K562 (cell line): ENCODE results near the gene SDCCAG8. TPM values are rescaled to one million over a fixed set of nuclear protein-coding genes. Genes with fewer than 3 reads are reported as not detected.

Source experiments
- ARID2 ChIP-seq: fragments of 450-650 bp; IDR thresholded peaks from 2 replicates; pipeline ENCODE4 v1.6.1; 2017; ENCODE audit warnings: antibody characterized with exemption, mild to moderate bottlenecking
- CHD4 ChIP-seq: fragments of 200-600 bp; sonication (generic); IDR thresholded peaks from 3 replicates; pipeline ENCODE4 v1.6.1; 2012; ENCODE audit warnings: low read depth, mild to moderate bottlenecking, mixed read lengths, low read length, inconsistent platforms; ENCODE audit not compliant: insufficient read depth, insufficient replicate concordance, poor library complexity, severe bottlenecking
- E2F3 ChIP-seq: fragments of 250-450 bp; sonication (Bioruptor Pico); IDR thresholded peaks from 2 replicates; pipeline ENCODE4 v1.4.0; 2020; ENCODE audit warnings: mild to moderate bottlenecking
- E4F1 ChIP-seq: fragments of 250-450 bp; sonication (Bioruptor Pico); IDR thresholded peaks from 2 replicates; pipeline ENCODE4 v1.5.0; 2021; ENCODE audit warnings: mild to moderate bottlenecking, borderline replicate concordance
- IFI16 ChIP-seq: fragments of 250-450 bp; sonication (Bioruptor Pico); IDR thresholded peaks from 2 replicates; pipeline ENCODE4 v2.1.2; 2022; ENCODE audit warnings: mild to moderate bottlenecking, inconsistent platforms
- MBD2 ChIP-seq: sonication (generic); IDR thresholded peaks from 2 replicates; pipeline ENCODE4 v1.6.1; 2016; ENCODE audit warnings: low read depth, borderline replicate concordance
- MEF2A ChIP-seq: IDR thresholded peaks from 2 replicates; pipeline ENCODE4 v1.6.1; 2011; ENCODE audit warnings: low read depth, mild to moderate bottlenecking, low read length, moderate library complexity; ENCODE audit not compliant: control insufficient read depth
- NCOA4 ChIP-seq: fragments of 450-650 bp; IDR thresholded peaks from 2 replicates; pipeline ENCODE4 v1.6.1; 2018; ENCODE audit warnings: mild to moderate bottlenecking; ENCODE audit not compliant: partially characterized antibody
- POLR3A ChIP-seq: IDR thresholded peaks from 2 replicates; pipeline ENCODE4 v1.6.1; 2011; ENCODE audit warnings: borderline replicate concordance, mild to moderate bottlenecking, moderate library complexity; ENCODE audit not compliant: insufficient read length, insufficient read depth; ENCODE audit errors: extremely low read depth
- SAP30 ChIP-seq: fragments of 200-600 bp; sonication (generic); IDR thresholded peaks from 2 replicates; pipeline ENCODE4 v1.6.1; 2012; ENCODE audit warnings: borderline replicate concordance, low read depth, mild to moderate bottlenecking, moderate library complexity, low read length, control low read depth, inconsistent platforms; ENCODE audit not compliant: insufficient read depth, poor library complexity, severe bottlenecking
- SMARCB1 ChIP-seq: IDR thresholded peaks from 2 replicates; pipeline ENCODE4 v1.6.1; 2011; ENCODE audit warnings: improper control_type of control experiment, low read depth; ENCODE audit not compliant: insufficient read length
- TAF15 ChIP-seq: fragments of 200-400 bp; formaldehyde crosslinking; IDR thresholded peaks from 2 replicates; pipeline ENCODE4 v1.6.1; 2017; ENCODE audit warnings: mild to moderate bottlenecking, low read depth, low read length, moderate library complexity
- TRIM28 ChIP-seq: fragments of 450-650 bp; IDR thresholded peaks from 2 replicates; pipeline ENCODE4 v1.6.1; 2017
- ZNF41 ChIP-seq: fragments of 250-450 bp; sonication (Bioruptor Pico); conservative IDR thresholded peaks from 2 replicates; pipeline ENCODE4 v1.4.0; 2020; ENCODE audit warnings: mild to moderate bottlenecking
- ZNF445 ChIP-seq: fragments of 250-450 bp; sonication (Bioruptor Pico); IDR thresholded peaks from 2 replicates; pipeline ENCODE4 v1.4.0; 2020; ENCODE audit warnings: low read depth, mild to moderate bottlenecking, moderate library complexity
- polyA plus RNA-seq, 8 experiments: library from polyadenylated mRNA; depleted of rRNA in 4 of 8; stranded (reverse) in 5 of 8; unstranded in 3 of 8; fragments of >200 nt; fragmentation: Nextera tagmentation in 2 of 8; fragmentation: Illumina TruSeq in 1 of 8; extraction: Ambion mirVana in 2 of 8; extraction: Trizol in 1 of 8; gene quantifications; 2 replicates each; pipeline versions ENCODE4 v1.2.1 to v1.2.3, GENCODE V29; 2011 to 2014; ENCODE audit warnings: inconsistent platforms in 1 of 8, missing spikeins in 1 of 8
- total RNA-seq, 7 experiments: library from RNA; depleted of rRNA in 6 of 7; stranded (reverse); fragments of >200 nt in 6 of 7; fragmentation: Illumina TruSeq in 2 of 7; extraction: Trizol in 2 of 7; gene quantifications; 2 replicates each; pipeline versions ENCODE4 v1.2.1 to v1.2.3, GENCODE V29; 2011 to 2021; ENCODE audit warnings: low replicate concordance in 1 of 7
- TF ChIP-seq, protein P1 (sequence below), 3 experiments: fragments of 200-800 bp in 1 of 3; sonication (Bioruptor generic) in 1 of 3; sonication (generic) in 1 of 3; formaldehyde crosslinking in 1 of 3; IDR thresholded peaks; 2 replicates each; pipeline versions ENCODE4 v1.6.1 to v1.8.0; 2016 to 2022; ENCODE audit warnings: mild to moderate bottlenecking in 2 of 3, missing compliant biosample characterization in 2 of 3, missing genetic modification characterization in 2 of 3, missing genetic modification reagents in 1 of 3
- TF ChIP-seq, protein P2 (sequence below): fragments of 450-650 bp; formaldehyde crosslinking; IDR thresholded peaks from 2 replicates; pipeline ENCODE4 v1.4.0; 2022; ENCODE audit warnings: missing genetic modification characterization
- TF ChIP-seq, protein P3 (sequence below): fragments of 450-650 bp; IDR thresholded peaks from one replicate; pipeline ENCODE4 v1.6.1; 2018; ENCODE audit warnings: mild to moderate bottlenecking, moderate library complexity; ENCODE audit not compliant: partially characterized antibody

SDCCAG8 gene
- total and polyA plus RNA-seq, 9 of the 15 experiments (the other 6 are each of a cell fraction or from before 2014, with no cell fraction given), result 17.9 to 36.7 (median 25.4) TPM

DNA sequence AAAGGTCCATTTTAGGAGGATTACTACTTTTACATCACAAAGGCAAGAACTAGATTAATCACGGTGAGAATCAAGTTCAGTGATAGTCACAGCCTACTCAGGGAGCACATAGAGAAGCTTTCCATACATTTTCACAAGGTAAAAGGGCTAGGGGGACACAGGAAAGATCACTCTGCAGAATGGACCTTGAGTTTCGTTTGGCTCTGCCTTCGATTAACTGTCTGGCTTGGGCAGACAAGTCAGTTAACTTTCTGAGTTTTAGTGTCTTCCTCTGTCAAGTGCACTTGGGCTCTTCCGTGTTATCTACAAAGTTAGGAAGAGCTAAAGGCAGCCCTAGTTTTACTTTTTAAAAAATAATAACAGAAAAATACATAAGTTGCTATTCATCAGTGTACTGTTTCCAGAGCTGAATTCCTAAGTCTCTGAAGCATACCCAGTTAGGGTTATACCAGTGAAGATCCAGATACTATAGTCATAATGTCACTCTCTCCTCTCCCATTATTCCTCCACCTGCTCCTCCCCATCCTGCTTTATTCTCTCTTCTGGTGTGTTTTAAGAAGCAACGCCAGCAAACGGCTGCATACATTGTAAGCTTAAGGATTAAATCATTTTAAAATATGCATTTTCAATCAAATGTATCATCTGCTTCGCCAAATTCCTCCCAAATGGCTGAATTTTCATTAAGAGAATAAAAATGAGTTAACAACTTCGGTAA lies 2.5 kb upstream of the SDCCAG8 start (continued):
- TF ChIP-seq, protein P1, sequence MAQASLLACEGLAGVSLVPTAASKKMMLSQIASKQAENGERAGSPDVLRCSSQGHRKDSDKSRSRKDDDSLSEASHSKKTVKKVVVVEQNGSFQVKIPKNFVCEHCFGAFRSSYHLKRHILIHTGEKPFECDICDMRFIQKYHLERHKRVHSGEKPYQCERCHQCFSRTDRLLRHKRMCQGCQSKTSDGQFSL (CRISPR knock-in tag; IDR thresholded peaks at IDR 0.05), result no peak
- TF ChIP-seq, protein P1 (tag; IDR thresholded peaks at IDR 0.05), result no peak
- peak; percentile 35 for TF ChIP-seq SAP30
- no peak for TF ChIP-seq TRIM28
- TF ChIP-seq, protein P2, sequence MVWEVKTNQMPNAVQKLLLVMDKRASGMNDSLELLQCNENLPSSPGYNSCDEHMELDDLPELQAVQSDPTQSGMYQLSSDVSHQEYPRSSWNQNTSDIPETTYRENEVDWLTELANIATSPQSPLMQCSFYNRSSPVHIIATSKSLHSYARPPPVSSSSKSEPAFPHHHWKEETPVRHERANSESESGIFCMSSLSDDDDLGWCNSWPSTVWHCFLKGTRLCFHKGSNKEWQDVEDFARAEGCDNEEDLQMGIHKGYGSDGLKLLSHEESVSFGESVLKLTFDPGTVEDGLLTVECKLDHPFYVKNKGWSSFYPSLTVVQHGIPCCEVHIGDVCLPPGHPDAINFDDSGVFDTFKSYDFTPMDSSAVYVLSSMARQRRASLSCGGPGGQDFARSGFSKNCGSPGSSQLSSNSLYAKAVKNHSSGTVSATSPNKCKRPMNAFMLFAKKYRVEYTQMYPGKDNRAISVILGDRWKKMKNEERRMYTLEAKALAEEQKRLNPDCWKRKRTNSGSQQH (CRISPR knock-in tag), result no peak
- TF ChIP-seq ZNF445 (CRISPR knock-in tag), result no peak
- no peak for TF ChIP-seq NCOA4
- TF ChIP-seq MBD2, result no peak
- no peak for TF ChIP-seq TAF15
- TF ChIP-seq CHD4, result no peak
- 0 out of 2 replicates have a peak, but pooled peaks have one; percentile 47 for TF ChIP-seq E4F1 (CRISPR knock-in tag)
- TF ChIP-seq, protein P3, sequence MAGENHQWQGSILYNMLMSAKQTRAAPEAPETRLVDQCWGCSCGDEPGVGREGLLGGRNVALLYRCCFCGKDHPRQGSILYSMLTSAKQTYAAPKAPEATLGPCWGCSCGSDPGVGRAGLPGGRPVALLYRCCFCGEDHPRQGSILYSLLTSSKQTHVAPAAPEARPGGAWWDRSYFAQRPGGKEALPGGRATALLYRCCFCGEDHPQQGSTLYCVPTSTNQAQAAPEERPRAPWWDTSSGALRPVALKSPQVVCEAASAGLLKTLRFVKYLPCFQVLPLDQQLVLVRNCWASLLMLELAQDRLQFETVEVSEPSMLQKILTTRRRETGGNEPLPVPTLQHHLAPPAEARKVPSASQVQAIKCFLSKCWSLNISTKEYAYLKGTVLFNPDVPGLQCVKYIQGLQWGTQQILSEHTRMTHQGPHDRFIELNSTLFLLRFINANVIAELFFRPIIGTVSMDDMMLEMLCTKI, result no peak
- 0 out of 2 replicates have a peak, but pooled peaks have one; percentile 11 for TF ChIP-seq ARID2
- no peak for TF ChIP-seq MEF2A
- no peak for TF ChIP-seq SMARCB1
- no peak for TF ChIP-seq IFI16
- no peak for TF ChIP-seq ZNF41
- TF ChIP-seq POLR3A, result no peak
- TF ChIP-seq E2F3 (CRISPR knock-in tag), result no peak
- TF ChIP-seq, all 486 proteins: peak for 16
